ENCODE measurements around the gene OLIG3.

OLIG3 gene

GRCh38 chr6:137512757-137513605, 18.8 kb upstream of the OLIG3 start:
- Mint-ChIP-seq H3K9me3 (no peaks in the 10 kb centered on the region), H3K27ac (no peak overlapping the region), H3K4me1 (ENCODE audit: low read depth) (no peaks in the 10 kb centered on the region), H3K27me3 (peaks cover 77% of the 10 kb centered on the region), H3K4me3 (no peak overlapping the region), H3K36me3 (ENCODE audit: low read depth) (no peaks in the 10 kb centered on the region)
- intact Hi-C loops (cut with micrococcal nuclease) = no loop called here

GRCh38 chr6:137510923-137511322, 16.7 kb upstream of the OLIG3 start:
- H3K27ac Mint-ChIP-seq = no peak overlapping the region
- no peaks in the 10 kb centered on the region for H3K9me3 Mint-ChIP-seq
- intact Hi-C loops (cut with micrococcal nuclease) = no loop called here
- no peaks in the 10 kb centered on the region for H3K4me1 Mint-ChIP-seq (ENCODE audit: low read depth)
- H3K27me3 Mint-ChIP-seq = peaks cover 70% of the 10 kb centered on the region
- H3K4me3 Mint-ChIP-seq = no peak overlapping the region
- no peaks in the 10 kb centered on the region for H3K36me3 Mint-ChIP-seq (ENCODE audit: low read depth)

GRCh38 chr6:137498481-137499190, 4.4 kb upstream of the OLIG3 start:
- H3K4me1 Mint-ChIP-seq (ENCODE audit: low read depth) = peaks cover 35% of the 10 kb centered on the region
- peaks cover 73% of the 10 kb centered on the region for H3K27me3 Mint-ChIP-seq
- no peak overlapping the region for H3K27ac Mint-ChIP-seq
- no peak overlapping the region for H3K4me3 Mint-ChIP-seq
- H3K9me3 Mint-ChIP-seq = no peaks in the 10 kb centered on the region
- H3K36me3 Mint-ChIP-seq (ENCODE audit: low read depth) = no peaks in the 10 kb centered on the region
- intact Hi-C loops (cut with micrococcal nuclease) = no loop called here

GRCh38 chr6:137497721-137498463, 3.7 kb upstream of the OLIG3 start:
- intact Hi-C loops (cut with micrococcal nuclease) = no loop called here
- H3K27me3 Mint-ChIP-seq = peaks cover 75% of the 10 kb centered on the region
- no peaks in the 10 kb centered on the region for H3K9me3 Mint-ChIP-seq

GRCh38 chr6:137496909-137497720, 2.9 kb upstream of the OLIG3 start:
- Mint-ChIP-seq H3K4me1 (ENCODE audit: low read depth) (peaks cover 47% of the 10 kb centered on the region), H3K4me3 (no peak overlapping the region), H3K9me3 (no peaks in the 10 kb centered on the region), H3K27me3 (peaks cover 78% of the 10 kb centered on the region), H3K27ac (no peak overlapping the region), H3K36me3 (ENCODE audit: low read depth) (no peaks in the 10 kb centered on the region)
- intact Hi-C loops (cut with micrococcal nuclease) = no loop called here

More at GRCh38 chr6:137497721-137498463, 3.7 kb upstream of the OLIG3 start:
- Mint-ChIP-seq H3K4me3 (no peak overlapping the region), H3K27ac (no peak overlapping the region), H3K4me1 (ENCODE audit: low read depth) (peaks cover 42% of the 10 kb centered on the region), H3K36me3 (ENCODE audit: low read depth) (no peaks in the 10 kb centered on the region)

- H3K4me3 Mint-ChIP-seq = no peak overlapping the region
- no peaks in the 10 kb centered on the region for H3K36me3 Mint-ChIP-seq (ENCODE audit: low read depth)
- H3K27ac Mint-ChIP-seq = no peak overlapping the region
- H3K27me3 Mint-ChIP-seq = peaks cover 79% of the 10 kb centered on the region
- peaks cover 47% of the 10 kb centered on the region for H3K4me1 Mint-ChIP-seq (ENCODE audit: low read depth)
- no peaks in the 10 kb centered on the region for H3K9me3 Mint-ChIP-seq
- intact Hi-C loops (cut with micrococcal nuclease) = no loop called here
These were observed 2.2 kb upstream of the OLIG3 start for GRCh38 chr6:137496368-137496767.

- peaks cover 47% of the 10 kb centered on the region for H3K4me1 Mint-ChIP-seq (ENCODE audit: low read depth)
- H3K27me3 Mint-ChIP-seq = peaks cover 81% of the 10 kb centered on the region
- no peaks in the 10 kb centered on the region for H3K9me3 Mint-ChIP-seq
- no peak overlapping the region for H3K27ac Mint-ChIP-seq
- intact Hi-C loops (cut with micrococcal nuclease) = no loop called here
- no peak overlapping the region for H3K4me3 Mint-ChIP-seq
- no peaks in the 10 kb centered on the region for H3K36me3 Mint-ChIP-seq (ENCODE audit: low read depth)
These were observed 1.6 kb upstream of the OLIG3 start for GRCh38 chr6:137495703-137496336.

GRCh38 chr6:137494988-137495702, 951 bp upstream of the OLIG3 start:
- Mint-ChIP-seq H3K27me3 (peaks cover 87% of the 10 kb centered on the region), H3K4me1 (ENCODE audit: low read depth) (peaks cover 47% of the 10 kb centered on the region), H3K4me3 (no peak overlapping the region), H3K27ac (no peak overlapping the region), H3K36me3 (ENCODE audit: low read depth) (no peaks in the 10 kb centered on the region), H3K9me3 (no peaks in the 10 kb centered on the region)
- intact Hi-C loops (cut with micrococcal nuclease) = no loop called here

- no peaks in the 10 kb centered on the region for H3K9me3 Mint-ChIP-seq
- peak overlapping the region; percentile 44 for H3K4me3 Mint-ChIP-seq
- intact Hi-C loops (cut with micrococcal nuclease) = no loop called here
These were observed 766 bp downstream of the OLIG3 start for GRCh38 chr6:137493218-137494038.

GRCh38 chr6:137492289-137493217, 1.6 kb downstream of the OLIG3 start:
- no peaks in the 10 kb centered on the region for H3K9me3 Mint-ChIP-seq
- no peaks in the 10 kb centered on the region for H3K36me3 Mint-ChIP-seq (ENCODE audit: low read depth)
- no peak overlapping the region for H3K27ac Mint-ChIP-seq
- H3K27me3 Mint-ChIP-seq = peaks cover 100% of the 10 kb centered on the region
- intact Hi-C loops (cut with micrococcal nuclease) = no loop called here
- H3K4me3 Mint-ChIP-seq = no peak overlapping the region
- H3K4me1 Mint-ChIP-seq (ENCODE audit: low read depth) = peaks cover 66% of the 10 kb centered on the region

More at GRCh38 chr6:137493218-137494038, 766 bp downstream of the OLIG3 start:
- Mint-ChIP-seq H3K27me3 (peaks cover 100% of the 10 kb centered on the region), H3K4me1 (ENCODE audit: low read depth) (peaks cover 63% of the 10 kb centered on the region), H3K36me3 (ENCODE audit: low read depth) (no peaks in the 10 kb centered on the region), H3K27ac (no peak overlapping the region)

- no peaks in the 10 kb centered on the region for H3K9me3 Mint-ChIP-seq
- no peak overlapping the region for H3K4me3 Mint-ChIP-seq
- intact Hi-C loops (cut with micrococcal nuclease) = no loop called here
These were observed 2.7 kb downstream of the OLIG3 start for GRCh38 chr6:137491478-137491877.

More at GRCh38 chr6:137491478-137491877, 2.7 kb downstream of the OLIG3 start:
- Mint-ChIP-seq H3K27ac (no peak overlapping the region), H3K4me1 (ENCODE audit: low read depth) (peaks cover 66% of the 10 kb centered on the region), H3K27me3 (peaks cover 99% of the 10 kb centered on the region), H3K36me3 (ENCODE audit: low read depth) (no peaks in the 10 kb centered on the region)

Data from dendritic cell treated with granulocyte-macrophage colony-stimulating factor and Interleukin-4, amounts not matched to agents 40 ng/mL and 50 ng/mL, for 4 days (primary cell).